GM12878 (cell line): Measurements from ENCODE around the gene RAD18. TPM values are rescaled to one million over a fixed set of nuclear protein-coding genes. Genes with fewer than 3 reads are reported as not detected.

Source experiments
- ATAC-seq: fragments of 200-7000 bp; cut with Tn5 transposase; 3 replicates; pipeline ENCODE4 v1.9.1; 2020; ENCODE audit warnings: mild to moderate bottlenecking, moderate library complexity
- BruUV-seq: library from RNA; stranded (reverse); fragments of 400-500 nt; replicated peaks from 2 replicates; lab custom pipeline; 2021; lab: Mats Ljungman, UMichigan
- CTCF ChIA-PET: fragments of 300-600 bp; sonication (Branson Sonifier 250); formaldehyde crosslinking; extraction: SDS; loops from one replicate; lab custom pipeline; 2021; ENCODE audit warnings: inconsistent platforms; lab: Yijun Ruan, JAX
- POLR2A ChIA-PET: fragments of 350-600 bp; formaldehyde crosslinking; extraction: SDS; loops from one replicate; lab custom pipeline; 2021; ENCODE audit warnings: inconsistent platforms; lab: Charles Lee
- RAD21 ChIA-PET: fragments of 300-600 bp; sonication (Branson Sonifier 250); formaldehyde crosslinking; loops from one replicate; lab custom pipeline; 2023; ENCODE audit warnings: antibody characterized with exemption; ENCODE audit not compliant: unreplicated experiment; lab: Charles Lee
- SMC1A ChIA-PET: fragments of 300-600 bp; sonication (Branson Sonifier 250); formaldehyde crosslinking; loops from one replicate; lab custom pipeline; 2023; ENCODE audit not compliant: unreplicated experiment, uncharacterized antibody; lab: Charles Lee
- DNase-seq: peaks from one replicate; pipeline ENCODE4 v3.0.0-alpha.2; 2011; ENCODE audit warnings: low read depth, low spot score
- FAIRE-seq: peaks from 3 replicates; lab custom pipeline; 2011; peaks lifted over from hg19 to GRCh38; lab: Jason Lieb, UNC
- H2AFZ ChIP-seq: 2 replicates; pipeline ENCODE4 v1.6.0; 2011; ENCODE audit warnings: low read depth, low read length, control low read depth; ENCODE audit not compliant: control insufficient read depth
- H3K27ac ChIP-seq: 2 replicates; pipeline ENCODE4 v1.5.1; 2011; ENCODE audit warnings: control low read depth; ENCODE audit not compliant: control insufficient read depth, insufficient read depth
- H3K27me3 ChIP-seq, 2 experiments: replicated peaks in 1 of 2; 2 replicates each; pipeline versions ENCODE4 v1.6.0 to v1.6.1; 2011; ENCODE audit warnings: low read length in 1 of 2; ENCODE audit not compliant: control insufficient read depth in 2 of 2, insufficient read depth in 2 of 2
- H3K36me3 ChIP-seq, 2 experiments: 2 replicates each; pipeline ENCODE4 v1.5.1; 2011; ENCODE audit warnings: low read length in 1 of 2; ENCODE audit not compliant: control insufficient read depth in 2 of 2, insufficient read depth in 2 of 2
- H3K4me1 ChIP-seq: 2 replicates; pipeline ENCODE4 v1.6.1; 2011; ENCODE audit warnings: mild to moderate bottlenecking, low read length, moderate library complexity, mixed read lengths; ENCODE audit not compliant: control insufficient read depth, insufficient read depth
- H3K4me2 ChIP-seq: 2 replicates; pipeline ENCODE4 v1.6.0; 2011; ENCODE audit warnings: control low read depth; ENCODE audit not compliant: control insufficient read depth, insufficient read depth
- H3K4me3 ChIP-seq: fragments of 200-600 bp; sonication (generic); 2 replicates; pipeline ENCODE4 v1.5.1; 2016
- H3K79me2 ChIP-seq: 2 replicates; pipeline ENCODE4 v1.6.0; 2011; ENCODE audit warnings: low read length; ENCODE audit not compliant: control insufficient read depth, insufficient read depth
- H3K9ac ChIP-seq: 2 replicates; pipeline ENCODE4 v1.8.0; 2011; ENCODE audit warnings: low read length, control low read depth, mixed read lengths; ENCODE audit not compliant: control insufficient read depth, insufficient read depth
- H3K9me3 ChIP-seq: replicated peaks from 3 replicates; pipeline ENCODE4 v1.5.1; 2011; ENCODE audit warnings: mild to moderate bottlenecking, low read length; ENCODE audit not compliant: control insufficient read depth, insufficient read depth
- H4K20me1 ChIP-seq: 2 replicates; pipeline ENCODE4 v1.6.0; 2011; ENCODE audit not compliant: control insufficient read depth, insufficient read depth
- CREB1 ChIP-seq: IDR thresholded peaks from 2 replicates; pipeline ENCODE4 v1.6.1; 2012; ENCODE audit warnings: low read depth, mild to moderate bottlenecking, inconsistent platforms
- EP300 ChIP-seq, 2 experiments: fragments of 150-350 bp in 1 of 2; IDR thresholded peaks; 2 replicates each; pipeline ENCODE4 v1.6.1; 2011 to 2012; ENCODE audit warnings: low read depth in 2 of 2, low read length in 2 of 2, borderline replicate concordance in 1 of 2, improper control_type of control experiment in 1 of 2, inconsistent platforms in 1 of 2; ENCODE audit not compliant: control insufficient read depth in 1 of 2
- MXI1 ChIP-seq: fragments of 150-350 bp; IDR thresholded peaks from 2 replicates; pipeline ENCODE4 v1.6.1; 2011; ENCODE audit warnings: low read depth, mild to moderate bottlenecking, inconsistent platforms, low read length, improper control_type of control experiment
- SIN3A ChIP-seq: IDR thresholded peaks from 2 replicates; pipeline ENCODE4 v1.6.1; 2012; ENCODE audit warnings: low read depth, low read length, improper control_type of control experiment
- SP1 ChIP-seq: IDR thresholded peaks from one replicate; pipeline ENCODE4 v1.6.1; 2011; ENCODE audit warnings: low read depth, low read length
- ZZZ3 ChIP-seq: IDR thresholded peaks from 2 replicates; pipeline ENCODE4 v1.6.1; 2011; ENCODE audit warnings: low read depth; ENCODE audit not compliant: control insufficient read depth, insufficient read length
- WGBS: methylation state at CpG from one replicate; pipeline ENCODE4 v1.1.6; 2016; ENCODE audit warnings: low lambda C conversion rate; ENCODE audit not compliant: insufficient replicate concordance, insufficient coverage; ENCODE audit errors: missing lambda C conversion rate; 5-methylcytosine and 5-hydroxymethylcytosine counted together
- in situ Hi-C: fragments of 300-500 bp; cut with MboI; formaldehyde crosslinking; loops from 9 replicates; pipeline ENCODE4 v1.14.3; 2018; ENCODE audit warnings: mixed read lengths
- intact Hi-C: fragments of 100-400 bp; cut with micrococcal nuclease; formaldehyde crosslinking; loops from one replicate; pipeline ENCODE4 v1.14.2; 2022; ENCODE audit not compliant: unreplicated experiment
- polyA plus RNA-seq, 11 experiments: library from polyadenylated mRNA; depleted of rRNA in 4 of 11; unstranded in 6 of 11; stranded (reverse) in 5 of 11; fragments of >200 nt; fragmentation: Nextera tagmentation in 4 of 11; fragmentation: Illumina TruSeq in 1 of 11; extraction: Ambion mirVana in 4 of 11; extraction: Trizol in 1 of 11; gene quantifications; 1 replicate in 1 of 11; 2 replicates in 10 of 11; pipeline versions ENCODE4 v1.2.1 to v1.2.3, GENCODE V29; 2011 to 2016; ENCODE audit warnings: inconsistent platforms in 2 of 11, missing spikeins in 2 of 11, low read depth in 1 of 11
- total RNA-seq, 4 experiments: library from RNA; depleted of rRNA in 3 of 4; stranded (reverse); fragments of >200 nt in 3 of 4; fragmentation: Illumina TruSeq in 1 of 4; extraction: Trizol in 1 of 4; gene quantifications; 2 replicates each; pipeline versions ENCODE4 v1.2.1 to v1.2.3, GENCODE V29; 2013 to 2021
- TF ChIP-seq, protein P1 (sequence below): IDR thresholded peaks from 2 replicates; pipeline ENCODE4 v1.6.1; 2012; ENCODE audit warnings: low read depth, low read length, improper control_type of control experiment
- TF ChIP-seq, protein P2 (sequence below): fragments of 450-650 bp; IDR thresholded peaks from 2 replicates; pipeline ENCODE4 v1.6.1; 2017; ENCODE audit warnings: mild to moderate bottlenecking, moderate library complexity
- TF ChIP-seq, protein P3 (sequence below): fragments of 450-650 bp; formaldehyde crosslinking; IDR thresholded peaks from 2 replicates; pipeline ENCODE4 v1.5.0; 2022; ENCODE audit warnings: mild to moderate bottlenecking, missing genetic modification characterization
- TF ChIP-seq, protein P4 (sequence below): IDR thresholded peaks from 2 replicates; pipeline ENCODE4 v1.6.1; 2012; ENCODE audit warnings: low read depth, low read length, improper control_type of control experiment

RAD18 gene
- total and polyA plus RNA-seq, 10 of the 15 experiments (the other 5 are each of a cell fraction or from before 2014, with no cell fraction given), result 8.7 to 38.6 (median 19.2) TPM

DNA sequence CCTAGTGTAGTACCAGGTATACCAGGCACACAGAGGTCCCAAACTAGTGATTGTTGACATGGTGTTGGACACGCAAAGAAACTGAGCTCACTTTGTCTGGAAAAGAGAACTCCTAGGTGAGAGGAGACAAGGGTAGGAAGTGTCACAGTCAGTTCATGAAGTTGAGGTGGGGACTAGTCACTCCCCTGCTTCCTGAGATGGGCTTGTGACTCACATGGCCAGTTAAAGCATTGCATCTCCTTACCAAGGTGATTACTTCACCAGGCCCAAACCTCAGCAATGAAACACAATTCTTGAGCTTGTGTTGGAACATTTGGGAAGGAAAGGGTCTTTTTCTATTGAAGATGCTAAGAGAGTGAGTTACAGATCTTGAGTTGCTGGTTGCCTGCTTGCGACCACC lies 49.2 kb upstream of the RAD18 start:
- in situ Hi-C loops, result no loop called here
- DNase-seq, result no peak
- ATAC-seq, result no peak

More for the DNA sequence above, 49.2 kb upstream of the RAD18 start:
- SMC1A ChIA-PET, result interaction anchor here (0.6 to 1.0 kb wide), 2 partner anchors 14 to 241 kb away, joined by 3 to 6 read pairs; no protein-coding TSS in a partner anchor
- Histone ChIP-seq H3K4me1 (no peaks in the 10 kb centered on the region), H3K4me2 (no peak overlapping the region), H4K20me1 (no peaks in the 10 kb centered on the region), H3K9me3 (no peaks in the 10 kb centered on the region), H3K79me2 (no peaks in the 10 kb centered on the region), H3K36me3 (no peaks in the 10 kb centered on the region), H3K9ac (no peak overlapping the region), H3K4me3 (no peak overlapping the region), H3K27me3 (0 out of 4 replicates have a peak, but pooled peaks cover 0 to 2% of the 10 kb centered on the region in 2 experiments), H3K27ac (no peak overlapping the region), H2AFZ (no peak overlapping the region)
- no peak for TF ChIP-seq CREB1
- TF ChIP-seq, protein P1, sequence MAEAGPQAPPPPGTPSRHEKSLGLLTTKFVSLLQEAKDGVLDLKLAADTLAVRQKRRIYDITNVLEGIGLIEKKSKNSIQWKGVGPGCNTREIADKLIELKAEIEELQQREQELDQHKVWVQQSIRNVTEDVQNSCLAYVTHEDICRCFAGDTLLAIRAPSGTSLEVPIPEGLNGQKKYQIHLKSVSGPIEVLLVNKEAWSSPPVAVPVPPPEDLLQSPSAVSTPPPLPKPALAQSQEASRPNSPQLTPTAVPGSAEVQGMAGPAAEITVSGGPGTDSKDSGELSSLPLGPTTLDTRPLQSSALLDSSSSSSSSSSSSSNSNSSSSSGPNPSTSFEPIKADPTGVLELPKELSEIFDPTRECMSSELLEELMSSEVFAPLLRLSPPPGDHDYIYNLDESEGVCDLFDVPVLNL, result no peak
- TF ChIP-seq ZZZ3, result no peak
- TF ChIP-seq, protein P2, sequence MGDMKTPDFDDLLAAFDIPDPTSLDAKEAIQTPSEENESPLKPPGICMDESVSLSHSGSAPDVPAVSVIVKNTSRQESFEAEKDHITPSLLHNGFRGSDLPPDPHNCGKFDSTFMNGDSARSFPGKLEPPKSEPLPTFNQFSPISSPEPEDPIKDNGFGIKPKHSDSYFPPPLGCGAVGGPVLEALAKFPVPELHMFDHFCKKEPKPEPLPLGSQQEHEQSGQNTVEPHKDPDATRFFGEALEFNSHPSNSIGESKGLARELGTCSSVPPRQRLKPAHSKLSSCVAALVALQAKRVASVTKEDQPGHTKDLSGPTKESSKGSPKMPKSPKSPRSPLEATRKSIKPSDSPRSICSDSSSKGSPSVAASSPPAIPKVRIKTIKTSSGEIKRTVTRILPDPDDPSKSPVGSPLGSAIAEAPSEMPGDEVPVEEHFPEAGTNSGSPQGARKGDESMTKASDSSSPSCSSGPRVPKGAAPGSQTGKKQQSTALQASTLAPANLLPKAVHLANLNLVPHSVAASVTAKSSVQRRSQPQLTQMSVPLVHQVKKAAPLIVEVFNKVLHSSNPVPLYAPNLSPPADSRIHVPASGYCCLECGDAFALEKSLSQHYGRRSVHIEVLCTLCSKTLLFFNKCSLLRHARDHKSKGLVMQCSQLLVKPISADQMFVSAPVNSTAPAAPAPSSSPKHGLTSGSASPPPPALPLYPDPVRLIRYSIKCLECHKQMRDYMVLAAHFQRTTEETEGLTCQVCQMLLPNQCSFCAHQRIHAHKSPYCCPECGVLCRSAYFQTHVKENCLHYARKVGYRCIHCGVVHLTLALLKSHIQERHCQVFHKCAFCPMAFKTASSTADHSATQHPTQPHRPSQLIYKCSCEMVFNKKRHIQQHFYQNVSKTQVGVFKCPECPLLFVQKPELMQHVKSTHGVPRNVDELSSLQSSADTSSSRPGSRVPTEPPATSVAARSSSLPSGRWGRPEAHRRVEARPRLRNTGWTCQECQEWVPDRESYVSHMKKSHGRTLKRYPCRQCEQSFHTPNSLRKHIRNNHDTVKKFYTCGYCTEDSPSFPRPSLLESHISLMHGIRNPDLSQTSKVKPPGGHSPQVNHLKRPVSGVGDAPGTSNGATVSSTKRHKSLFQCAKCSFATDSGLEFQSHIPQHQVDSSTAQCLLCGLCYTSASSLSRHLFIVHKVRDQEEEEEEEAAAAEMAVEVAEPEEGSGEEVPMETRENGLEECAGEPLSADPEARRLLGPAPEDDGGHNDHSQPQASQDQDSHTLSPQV, result no peak
- TF ChIP-seq MXI1, result no peak
- TF ChIP-seq EP300 (IDR thresholded peaks at IDR 0.05; ENCODE audit: borderline replicate concordance in 1 of 2, control insufficient read depth in 1 of 2, low read depth in 2 of 2, low read length in 2 of 2), result no peak
- no peak for TF ChIP-seq SP1
- TF ChIP-seq, protein P3, sequence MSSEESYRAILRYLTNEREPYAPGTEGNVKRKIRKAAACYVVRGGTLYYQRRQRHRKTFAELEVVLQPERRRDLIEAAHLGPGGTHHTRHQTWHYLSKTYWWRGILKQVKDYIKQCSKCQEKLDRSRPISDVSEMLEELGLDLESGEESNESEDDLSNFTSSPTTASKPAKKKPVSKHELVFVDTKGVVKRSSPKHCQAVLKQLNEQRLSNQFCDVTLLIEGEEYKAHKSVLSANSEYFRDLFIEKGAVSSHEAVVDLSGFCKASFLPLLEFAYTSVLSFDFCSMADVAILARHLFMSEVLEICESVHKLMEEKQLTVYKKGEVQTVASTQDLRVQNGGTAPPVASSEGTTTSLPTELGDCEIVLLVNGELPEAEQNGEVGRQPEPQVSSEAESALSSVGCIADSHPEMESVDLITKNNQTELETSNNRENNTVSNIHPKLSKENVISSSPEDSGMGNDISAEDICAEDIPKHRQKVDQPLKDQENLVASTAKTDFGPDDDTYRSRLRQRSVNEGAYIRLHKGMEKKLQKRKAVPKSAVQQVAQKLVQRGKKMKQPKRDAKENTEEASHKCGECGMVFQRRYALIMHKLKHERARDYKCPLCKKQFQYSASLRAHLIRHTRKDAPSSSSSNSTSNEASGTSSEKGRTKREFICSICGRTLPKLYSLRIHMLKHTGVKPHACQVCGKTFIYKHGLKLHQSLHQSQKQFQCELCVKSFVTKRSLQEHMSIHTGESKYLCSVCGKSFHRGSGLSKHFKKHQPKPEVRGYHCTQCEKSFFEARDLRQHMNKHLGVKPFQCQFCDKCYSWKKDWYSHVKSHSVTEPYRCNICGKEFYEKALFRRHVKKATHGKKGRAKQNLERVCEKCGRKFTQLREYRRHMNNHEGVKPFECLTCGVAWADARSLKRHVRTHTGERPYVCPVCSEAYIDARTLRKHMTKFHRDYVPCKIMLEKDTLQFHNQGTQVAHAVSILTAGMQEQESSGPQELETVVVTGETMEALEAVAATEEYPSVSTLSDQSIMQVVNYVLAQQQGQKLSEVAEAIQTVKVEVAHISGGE (CRISPR knock-in tag), result no peak
- TF ChIP-seq, protein P4, sequence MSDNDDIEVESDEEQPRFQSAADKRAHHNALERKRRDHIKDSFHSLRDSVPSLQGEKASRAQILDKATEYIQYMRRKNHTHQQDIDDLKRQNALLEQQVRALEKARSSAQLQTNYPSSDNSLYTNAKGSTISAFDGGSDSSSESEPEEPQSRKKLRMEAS, result no peak
- TF ChIP-seq SIN3A, result no peak
- RAD21 ChIA-PET, result no interaction called here
- BruUV-seq, result no TSS peak
- POLR2A ChIA-PET, result no interaction called here
- intact Hi-C loops, result no loop called here
- FAIRE-seq, result no peak
- 66% methylated on average over 2 of the region's 2 CpGs for WGBS
- CTCF ChIA-PET, result interaction anchor here (1.3 to 1.7 kb wide), 2 partner anchors 25 to 40 kb away, joined by 5 to 6 read pairs; no protein-coding TSS in a partner anchor
